Measurements from ENCODE around the gene RHOT1.
"Not testable (repeated sequence)": the region's sequence is repeated elsewhere in the genome, so short reads cannot be mapped to it uniquely, and the experiment has no call there.

The RHOT1 gene

GRCh38 chr17:32123782-32124181, 18.5 kb upstream of the RHOT1 start:
- DNase-seq (ENCODE audit: low read depth in 2 of 2, low spot score in 1 of 2) = no peak

- no peak for DNase-seq (ENCODE audit: low read depth in 2 of 2, low spot score in 1 of 2)
Measured at GRCh38 chr17:32124985-32125847, 17.1 kb upstream of the RHOT1 start.

- DNase-seq (ENCODE audit: low read depth in 2 of 2, low spot score in 1 of 2) = no peak
Measured at GRCh38 chr17:32125848-32126153, 16.5 kb upstream of the RHOT1 start.

- DNase-seq (ENCODE audit: low read depth in 2 of 2, low spot score in 1 of 2) = no peak
Measured at GRCh38 chr17:32126325-32126724, 16.0 kb upstream of the RHOT1 start.

GRCh38 chr17:32126746-32127145, 15.6 kb upstream of the RHOT1 start:
- DNase-seq (ENCODE audit: low read depth in 2 of 2, low spot score in 1 of 2) = no peak

GRCh38 chr17:32127158-32127897, 15.0 kb upstream of the RHOT1 start:
- peak; percentile 46 to 73 for DNase-seq (ENCODE audit: low read depth in 2 of 2, low spot score in 1 of 2)

GRCh38 chr17:32128470-32128869, 13.8 kb upstream of the RHOT1 start:
- DNase-seq (ENCODE audit: low read depth in 2 of 2, low spot score in 1 of 2) = not testable (repeated sequence)

GRCh38 chr17:32135497-32136117, 6.7 kb upstream of the RHOT1 start:
- not testable (repeated sequence) for DNase-seq (ENCODE audit: low read depth in 2 of 2, low spot score in 1 of 2)

- no peak for DNase-seq (ENCODE audit: low read depth in 2 of 2, low spot score in 1 of 2)
Measured at GRCh38 chr17:32136856-32137255, 5.4 kb upstream of the RHOT1 start.

GRCh38 chr17:32139504-32139903, 2.8 kb upstream of the RHOT1 start:
- DNase-seq (ENCODE audit: low read depth in 2 of 2, low spot score in 1 of 2) = not testable (repeated sequence)

GRCh38 chr17:32141258-32141657, 1.0 kb upstream of the RHOT1 start:
- no peak for DNase-seq (ENCODE audit: low read depth in 2 of 2, low spot score in 1 of 2)

GRCh38 chr17:32141679-32142037, 644 bp upstream of the RHOT1 start:
- DNase-seq (ENCODE audit: low read depth in 2 of 2, low spot score in 1 of 2) = no peak

- DNase-seq (ENCODE audit: low read depth in 2 of 2, low spot score in 1 of 2) = no peak
Measured at GRCh38 chr17:32142857-32143526, 690 bp downstream of the RHOT1 start.

GRCh38 chr17:32143527-32143870, 1.2 kb downstream of the RHOT1 start:
- DNase-seq (ENCODE audit: low read depth in 2 of 2, low spot score in 1 of 2) = no peak

- not testable (repeated sequence) for DNase-seq (ENCODE audit: low read depth in 2 of 2, low spot score in 1 of 2)
Measured at GRCh38 chr17:32144442-32144841, 2.1 kb downstream of the RHOT1 start.

GRCh38 chr17:32148351-32148750, 6.0 kb downstream of the RHOT1 start:
- DNase-seq (ENCODE audit: low read depth in 2 of 2, low spot score in 1 of 2) = no peak

- no peak for DNase-seq (ENCODE audit: low read depth in 2 of 2, low spot score in 1 of 2)
Measured at GRCh38 chr17:32150358-32150757, 8.1 kb downstream of the RHOT1 start.

- no peak for DNase-seq (ENCODE audit: low read depth in 2 of 2, low spot score in 1 of 2)
Measured at GRCh38 chr17:32152130-32152529, 9.8 kb downstream of the RHOT1 start.

GRCh38 chr17:32155896-32156295, 13.6 kb downstream of the RHOT1 start:
- no peak for DNase-seq (ENCODE audit: low read depth in 2 of 2, low spot score in 1 of 2)

GRCh38 chr17:32156656-32157055, 14.4 kb downstream of the RHOT1 start:
- no peak for DNase-seq (ENCODE audit: low read depth in 2 of 2, low spot score in 1 of 2)

GRCh38 chr17:32157225-32157624, 14.9 kb downstream of the RHOT1 start:
- DNase-seq (ENCODE audit: low read depth in 2 of 2, low spot score in 1 of 2) = no peak
